GM12875 (cell line): ENCODE results near the gene HSPB1.

Experiments
- H3K4me3 ChIP-seq: one replicate; pipeline ENCODE4 v1.5.1; 2011; ENCODE audit warnings: low read depth, low read length, control low read depth
- CTCF ChIP-seq: IDR thresholded peaks from 2 replicates; pipeline ENCODE4 v1.5.1; 2011; ENCODE audit warnings: low read depth, mild to moderate bottlenecking, control low read depth, inconsistent platforms, low read length, moderate library complexity, borderline replicate concordance; ENCODE audit not compliant: insufficient read depth

HSPB1 gene

GRCh38 chr7:76302347-76303201 lies at the start of gene HSPB1:
Gene HSPB1 (plus strand): TSS chr7:76302673. CDS start chr7:76302713, 40 bp downstream.
- peak within 1 kb of the TSS; percentile 68 for H3K4me3 ChIP-seq
- no peak for TF ChIP-seq CTCF

- no peak overlapping the region for H3K4me3 ChIP-seq
- TF ChIP-seq CTCF, result no peak
Observed at GRCh38 chr7:76254781-76255180, 47.7 kb upstream of the HSPB1 start.

GRCh38 chr7:76257973-76258372 lies 44.5 kb upstream of the HSPB1 start:
- no peak overlapping the region for H3K4me3 ChIP-seq
- TF ChIP-seq CTCF, result no peak

- no peak for TF ChIP-seq CTCF
- H3K4me3 ChIP-seq, result no peak overlapping the region
Observed at GRCh38 chr7:76259124-76260093, 43.1 kb upstream of the HSPB1 start.

GRCh38 chr7:76260171-76260703 lies 42.2 kb upstream of the HSPB1 start:
- no peak overlapping the region for H3K4me3 ChIP-seq
- no peak for TF ChIP-seq CTCF

- no peak overlapping the region for H3K4me3 ChIP-seq
- TF ChIP-seq CTCF, result no peak
Observed at GRCh38 chr7:76261329-76261728, 41.1 kb upstream of the HSPB1 start.

- no peak overlapping the region for H3K4me3 ChIP-seq
- TF ChIP-seq CTCF, result no peak
Observed at GRCh38 chr7:76261931-76262330, 40.5 kb upstream of the HSPB1 start.
